PC-9 (cell line): Measurements from ENCODE around the gene RPS19BP1. TPM values are rescaled to one million over a fixed set of nuclear protein-coding genes. Genes with fewer than 3 reads are reported as not detected.

Experiments
- BruUV-seq: library from RNA; stranded (reverse); fragments of 400-500 nt; replicated peaks from 2 replicates; lab custom pipeline; 2021; lab: Mats Ljungman, UMichigan
- CTCF ChIA-PET: fragments of 300-600 bp; sonication (Branson Sonifier 250); formaldehyde crosslinking; loops from one replicate; lab custom pipeline; 2022; ENCODE audit warnings: antibody characterized with exemption; lab: Charles Lee
- POLR2A ChIA-PET: fragments of 300-600 bp; sonication (Branson Sonifier 250); formaldehyde crosslinking; loops from one replicate; lab custom pipeline; 2022; ENCODE audit warnings: antibody characterized with exemption; ENCODE audit not compliant: unreplicated experiment; lab: Charles Lee
- DNase-seq, 2 experiments: peaks; one replicate each; pipeline versions ENCODE4 v3.0.0 to v3.0.0-alpha.2; 2015 to 2022; ENCODE audit warnings: mixed read lengths in 1 of 2
- H2AFZ ChIP-seq: fragments of 200-600 bp; sonication (generic); 2 replicates; pipeline ENCODE4 v1.8.1; 2017; ENCODE audit warnings: antibody characterized with exemption
- H3F3A ChIP-seq: fragments of 200-600 bp; sonication (generic); 2 replicates; pipeline ENCODE4 v1.8.1; 2017; ENCODE audit warnings: antibody characterized with exemption, mild to moderate bottlenecking, low read depth; ENCODE audit not compliant: insufficient read depth
- H3K27ac ChIP-seq: fragments of 200-600 bp; sonication (generic); 2 replicates; pipeline ENCODE4 v1.6.1; 2016; ENCODE audit warnings: mixed run types
- H3K27me3 ChIP-seq: fragments of 200-600 bp; sonication (generic); 2 replicates; pipeline ENCODE4 v1.6.1; 2016; ENCODE audit warnings: low read depth, mixed run types; ENCODE audit not compliant: insufficient read depth
- H3K36me3 ChIP-seq: fragments of 200-600 bp; sonication (generic); 2 replicates; pipeline ENCODE4 v1.6.1; 2016; ENCODE audit warnings: low read depth, mixed run types
- H3K4me1 ChIP-seq: fragments of 200-600 bp; sonication (generic); replicated peaks from 2 replicates; pipeline ENCODE4 v1.6.1; 2016; ENCODE audit warnings: mixed run types; ENCODE audit not compliant: insufficient read depth
- H3K4me2 ChIP-seq: fragments of 200-600 bp; sonication (generic); 2 replicates; pipeline ENCODE4 v1.6.1; 2017; ENCODE audit warnings: mixed run types
- H3K4me3 ChIP-seq: fragments of 200-600 bp; sonication (generic); 2 replicates; pipeline ENCODE4 v1.6.1; 2016; ENCODE audit warnings: mixed run types
- H3K79me2 ChIP-seq: fragments of 200-600 bp; sonication (generic); 2 replicates; pipeline ENCODE4 v1.6.1; 2017; ENCODE audit warnings: low read depth, mixed run types
- H3K9me2 ChIP-seq: fragments of 200-600 bp; sonication (generic); 2 replicates; pipeline ENCODE4 v1.8.1; 2017; ENCODE audit warnings: mild to moderate bottlenecking; ENCODE audit not compliant: insufficient read depth
- H3K9me3 ChIP-seq: fragments of 200-600 bp; sonication (generic); 2 replicates; pipeline ENCODE4 v1.8.1; 2016; ENCODE audit warnings: low read depth; ENCODE audit not compliant: insufficient read depth
- H4K20me1 ChIP-seq: fragments of 200-600 bp; sonication (generic); 2 replicates; pipeline ENCODE4 v1.8.1; 2017; ENCODE audit not compliant: insufficient read depth
- EZH2 ChIP-seq: fragments of 200-600 bp; sonication (generic); IDR thresholded peaks from 2 replicates; pipeline ENCODE4 v1.8.0; 2017; ENCODE audit warnings: antibody characterized with exemption, low read depth
- intact Hi-C: fragments of 100-400 bp; cut with micrococcal nuclease; formaldehyde crosslinking; loops from one replicate; pipeline ENCODE4 v1.10.0; 2022; ENCODE audit not compliant: unreplicated experiment
- total RNA-seq: library from RNA; stranded (reverse); gene quantifications from 2 replicates; pipeline ENCODE4 v1.2.3, GENCODE V29; 2021
- TF ChIP-seq, protein P1 (sequence below): fragments of 200-600 bp; sonication (generic); conservative IDR thresholded peaks from 2 replicates; pipeline ENCODE4 v1.6.1; 2017; ENCODE audit warnings: mixed run types, antibody characterized with exemption, mild to moderate bottlenecking, moderate library complexity

Gene RPS19BP1
- total RNA-seq, 1 experiment from 2014 or later, result 60.7 TPM

DNA sequence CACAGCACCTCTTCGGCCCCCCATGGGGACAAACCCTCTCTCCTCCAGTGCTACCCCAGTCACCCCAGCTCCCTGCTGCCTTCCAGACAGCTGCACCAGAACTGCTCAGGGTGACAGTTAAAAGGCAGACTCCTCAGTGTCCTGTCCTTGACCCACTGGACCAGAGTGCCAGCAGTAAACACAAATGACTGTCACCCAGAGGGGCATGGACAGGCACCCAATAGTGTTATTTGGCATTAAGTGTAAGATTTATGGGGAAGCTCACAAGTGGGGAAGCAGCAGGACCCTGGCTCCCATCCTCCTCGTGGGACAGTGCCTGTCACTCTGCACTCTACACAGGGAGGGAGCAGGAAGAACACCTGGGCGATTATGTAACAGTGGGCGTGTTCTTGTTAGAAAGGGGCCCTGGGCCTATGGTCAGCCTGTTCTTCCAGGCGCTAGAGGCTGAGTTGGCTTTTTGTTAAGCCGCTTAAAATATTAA, 5.0 kb downstream of the RPS19BP1 start:
- H3K27ac ChIP-seq, result 0 out of 2 replicates have a peak overlapping the region, but pooled peaks have one; percentile 19
- no peaks in the 10 kb centered on the region for H3K9me3 ChIP-seq
- intact Hi-C loops, result loop anchor here (5.0 to 10.0 kb wide), 3 partner anchors 283 to 760 kb away; partner anchors contain the start of gene PDGFB
- H3K4me1 ChIP-seq, result peaks cover 47% of the 10 kb centered on the region
- H3K27me3 ChIP-seq, result no peaks in the 10 kb centered on the region
- ChIA-PET POLR2A (interaction anchor here (0.9 kb wide), 1 partner anchor 38 kb away, joined by 5 read pairs; no protein-coding TSS in a partner anchor), CTCF (interaction anchor here (0.6 kb wide), 1 partner anchor 195 kb away, joined by 4 read pairs; no protein-coding TSS in a partner anchor)
- H3K36me3 ChIP-seq, result peaks cover 24% of the 10 kb centered on the region
- peaks cover 67% of the 10 kb centered on the region for H4K20me1 ChIP-seq
- H3K4me2 ChIP-seq, result peak overlapping the region; percentile 60; the same call in 1 of the 2 replicates
- no TSS peak for BruUV-seq
- DNase-seq, result peak; percentile 52 to 75
- H3K9me2 ChIP-seq, result no peaks in the 10 kb centered on the region
- H3K79me2 ChIP-seq, result peaks cover 49% of the 10 kb centered on the region
- H3F3A ChIP-seq, result peaks cover 89% of the 10 kb centered on the region
- TF ChIP-seq EZH2, result no peak
- TF ChIP-seq, protein P1, sequence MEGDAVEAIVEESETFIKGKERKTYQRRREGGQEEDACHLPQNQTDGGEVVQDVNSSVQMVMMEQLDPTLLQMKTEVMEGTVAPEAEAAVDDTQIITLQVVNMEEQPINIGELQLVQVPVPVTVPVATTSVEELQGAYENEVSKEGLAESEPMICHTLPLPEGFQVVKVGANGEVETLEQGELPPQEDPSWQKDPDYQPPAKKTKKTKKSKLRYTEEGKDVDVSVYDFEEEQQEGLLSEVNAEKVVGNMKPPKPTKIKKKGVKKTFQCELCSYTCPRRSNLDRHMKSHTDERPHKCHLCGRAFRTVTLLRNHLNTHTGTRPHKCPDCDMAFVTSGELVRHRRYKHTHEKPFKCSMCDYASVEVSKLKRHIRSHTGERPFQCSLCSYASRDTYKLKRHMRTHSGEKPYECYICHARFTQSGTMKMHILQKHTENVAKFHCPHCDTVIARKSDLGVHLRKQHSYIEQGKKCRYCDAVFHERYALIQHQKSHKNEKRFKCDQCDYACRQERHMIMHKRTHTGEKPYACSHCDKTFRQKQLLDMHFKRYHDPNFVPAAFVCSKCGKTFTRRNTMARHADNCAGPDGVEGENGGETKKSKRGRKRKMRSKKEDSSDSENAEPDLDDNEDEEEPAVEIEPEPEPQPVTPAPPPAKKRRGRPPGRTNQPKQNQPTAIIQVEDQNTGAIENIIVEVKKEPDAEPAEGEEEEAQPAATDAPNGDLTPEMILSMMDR, result no peak
- no peak overlapping the region for H3K4me3 ChIP-seq
- H2AFZ ChIP-seq, result no peak overlapping the region

DNA sequence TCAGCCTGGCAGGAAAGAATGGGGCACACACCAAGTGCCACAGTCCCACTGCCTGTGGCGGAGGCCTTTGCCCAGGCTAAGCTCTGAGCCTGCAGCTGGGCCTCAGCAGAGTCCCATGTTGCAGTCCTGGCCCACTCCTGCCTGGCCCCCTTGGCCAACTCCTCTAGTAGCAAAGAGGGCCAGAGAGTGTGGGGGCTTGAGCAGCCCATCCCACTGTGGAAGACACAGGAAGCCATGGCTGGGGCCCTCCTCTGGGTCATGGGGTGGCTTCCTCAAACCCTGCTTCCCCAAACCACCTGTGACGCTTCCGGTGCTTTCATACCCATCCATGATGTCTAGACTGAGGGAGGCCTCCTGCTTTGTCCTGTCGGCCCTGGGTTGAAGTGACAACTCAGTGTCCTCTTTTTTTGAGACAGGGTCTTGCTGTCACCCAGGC, 5.8 kb downstream of the RPS19BP1 start:
- intact Hi-C loops, result loop anchor here (5.0 to 10.0 kb wide), 3 partner anchors 282 to 759 kb away; partner anchors contain the start of gene PDGFB
- Histone ChIP-seq H3K36me3 (peaks cover 32% of the 10 kb centered on the region), H2AFZ (no peak overlapping the region), H3K27ac (0 out of 2 replicates have a peak overlapping the region, but pooled peaks have one; percentile 19), H3K4me1 (peaks cover 52% of the 10 kb centered on the region), H3K4me2 (no peak overlapping the region), H3K4me3 (no peak overlapping the region), H4K20me1 (peaks cover 75% of the 10 kb centered on the region), H3K79me2 (peaks cover 50% of the 10 kb centered on the region), H3F3A (peaks cover 94% of the 10 kb centered on the region), H3K9me2 (no peaks in the 10 kb centered on the region), H3K27me3 (no peaks in the 10 kb centered on the region), H3K9me3 (no peaks in the 10 kb centered on the region)
- CTCF ChIA-PET, result interaction anchor here (0.6 to 0.7 kb wide), 4 partner anchors 127 to 788 kb away, joined by 3 to 10 read pairs (median 6); partner anchors contain the start of gene TAB1
- peak in 1 of 2 experiments; percentile 35 for DNase-seq
- POLR2A ChIA-PET, result no interaction called here
- no peak for TF ChIP-seq EZH2
- TF ChIP-seq, protein P1, result no peak
- BruUV-seq, result no TSS peak

DNA sequence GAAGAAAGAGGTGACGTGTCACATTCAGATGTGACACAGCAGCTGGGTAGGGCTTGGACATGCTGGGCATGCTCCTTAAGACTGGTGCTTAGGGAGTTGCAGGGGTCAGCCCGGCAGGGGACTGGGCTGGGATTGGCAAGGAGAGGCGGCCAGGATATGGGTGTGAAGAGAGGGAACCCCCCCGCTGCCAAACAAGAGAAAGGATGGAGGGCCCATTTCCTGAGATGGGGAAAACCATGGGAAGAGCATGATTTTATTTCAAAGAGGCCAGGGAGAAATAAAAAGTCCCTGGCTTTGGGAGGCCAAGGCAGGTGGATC, 6.9 kb downstream of the RPS19BP1 start:
- Histone ChIP-seq H3K79me2 (peaks cover 50% of the 10 kb centered on the region), H3K36me3 (peaks cover 40% of the 10 kb centered on the region), H3K4me3 (no peak overlapping the region), H3K4me2 (no peak overlapping the region), H3K27ac (peak overlapping the region; percentile 17; the same call in 1 of the 2 replicates), H3K9me3 (no peaks in the 10 kb centered on the region), H3F3A (peaks cover 91% of the 10 kb centered on the region), H3K4me1 (peaks cover 43% of the 10 kb centered on the region), H4K20me1 (peaks cover 81% of the 10 kb centered on the region), H2AFZ (no peak overlapping the region), H3K27me3 (no peaks in the 10 kb centered on the region), H3K9me2 (no peaks in the 10 kb centered on the region)
- ChIA-PET CTCF (interaction anchor here (0.7 kb wide), 1 partner anchor 24 kb away, joined by 3 read pairs; the partner anchor contains the start of gene MIEF1), POLR2A (interaction anchor here (0.7 kb wide), 1 partner anchor 110 kb away, joined by 3 read pairs; no protein-coding TSS in a partner anchor)
- no peak for TF ChIP-seq EZH2
- TF ChIP-seq, protein P1, result no peak
- no TSS peak for BruUV-seq
- peak in 1 of 2 experiments; percentile 29 for DNase-seq
- intact Hi-C loops, result loop anchor here (5.0 to 10.0 kb wide), 3 partner anchors 281 to 758 kb away; partner anchors contain the start of gene PDGFB
